HTERT RPE-1 (cell line): Measurements from ENCODE around the gene MFAP2.

Source experiments
- in situ Hi-C: fragments of 300-500 bp; cut with MboI; formaldehyde crosslinking; loops from 4 replicates; pipeline ENCODE4 v1.14.3; 2020; ENCODE audit warnings: low sequenced_read_pairs

The MFAP2 gene

DNA sequence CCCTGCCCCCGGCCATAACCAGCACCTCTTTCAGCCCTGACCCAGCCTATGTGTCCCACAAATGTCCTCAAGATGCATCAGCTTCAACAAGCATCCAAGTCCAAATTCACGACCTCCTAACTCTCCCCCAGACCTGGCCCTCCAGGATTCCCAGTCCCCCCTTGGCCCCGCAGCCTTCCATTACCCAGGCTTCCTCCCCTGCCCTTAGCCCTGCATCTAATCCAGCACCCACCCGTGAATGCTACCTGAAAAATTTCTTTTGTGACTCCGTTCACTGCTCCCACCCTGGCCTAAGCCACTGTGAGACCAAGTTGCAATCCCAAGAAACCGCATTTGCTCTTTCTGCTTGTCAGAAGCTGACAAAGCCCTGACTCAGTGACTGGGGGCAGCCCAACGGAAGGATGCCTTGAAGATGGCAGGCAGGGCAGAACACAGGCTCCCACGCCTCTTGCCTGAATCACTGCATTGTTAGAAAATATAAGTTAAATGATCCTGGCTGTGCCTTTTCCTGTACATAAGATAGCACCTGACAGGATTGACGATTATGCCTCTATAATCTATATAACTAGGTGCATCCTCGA is 939 bp upstream of the MFAP2 start:
- in situ Hi-C loops, result no loop called here

DNA sequence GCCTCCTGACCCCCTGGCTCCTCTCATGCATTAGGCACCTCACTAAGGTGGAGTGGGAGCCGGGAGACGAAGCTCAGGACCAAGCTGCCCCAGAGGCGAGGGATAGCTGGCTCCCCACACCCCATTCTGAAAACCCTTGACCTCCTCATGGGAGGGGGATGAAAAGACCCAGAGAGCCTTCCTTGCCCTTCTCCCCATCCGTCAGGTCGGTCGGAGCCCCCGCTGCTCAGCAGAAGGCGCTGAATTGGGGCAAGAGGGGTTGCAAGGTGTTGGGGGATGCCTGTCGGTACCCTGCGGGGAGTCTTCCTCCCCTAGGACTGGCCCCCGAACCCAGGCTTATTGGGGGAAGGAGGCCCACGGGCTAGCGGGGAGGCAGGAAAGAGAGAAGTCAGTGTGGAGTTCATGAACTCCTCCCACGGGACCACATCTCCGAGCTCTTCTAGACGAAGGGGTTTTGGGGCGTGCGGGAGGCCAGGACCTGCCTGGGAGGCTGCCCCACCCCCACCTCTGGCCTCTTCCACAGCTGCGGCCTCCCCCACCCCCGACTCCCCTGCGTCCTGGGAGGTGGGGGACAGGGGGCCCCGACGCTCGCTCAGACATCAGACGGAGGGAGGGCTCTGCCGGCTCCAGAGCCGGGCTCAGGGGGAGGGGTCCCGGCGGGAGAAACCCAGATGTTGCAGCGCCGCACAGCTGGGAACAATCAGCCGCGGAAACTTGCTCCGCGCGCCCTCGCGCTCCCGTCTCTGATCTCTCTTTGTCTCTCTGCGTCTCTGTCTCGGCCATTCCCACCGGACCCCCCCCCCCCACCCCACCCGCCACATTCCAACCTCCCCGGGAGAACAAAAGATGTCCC is 719 bp downstream of the MFAP2 start:
- in situ Hi-C loops, result no loop called here

- in situ Hi-C loops, result no loop called here
Observed at GRCh38 chr1:16978567-16979474, 1.6 kb downstream of the MFAP2 start.

DNA sequence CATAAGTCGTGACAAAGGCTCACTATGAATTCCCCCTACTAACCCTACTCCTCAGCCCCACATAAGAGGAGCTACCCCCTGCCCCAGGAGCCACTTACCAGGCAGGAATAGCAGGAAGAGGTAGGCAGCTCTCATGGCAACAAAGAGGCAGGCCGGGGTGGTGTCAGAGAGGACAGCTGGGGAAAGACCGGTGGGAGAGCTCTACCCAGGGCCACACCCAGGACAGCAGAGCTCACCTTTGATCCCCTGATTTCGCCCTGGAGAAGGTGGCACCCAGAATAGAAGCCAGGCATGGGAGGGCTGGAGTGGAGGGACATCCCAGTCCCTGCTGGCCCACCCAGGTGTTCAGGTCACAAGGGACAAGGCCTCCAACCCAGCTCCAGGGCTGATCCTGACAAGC is 2.3 kb downstream of the MFAP2 start:
- in situ Hi-C loops, result no loop called here

DNA sequence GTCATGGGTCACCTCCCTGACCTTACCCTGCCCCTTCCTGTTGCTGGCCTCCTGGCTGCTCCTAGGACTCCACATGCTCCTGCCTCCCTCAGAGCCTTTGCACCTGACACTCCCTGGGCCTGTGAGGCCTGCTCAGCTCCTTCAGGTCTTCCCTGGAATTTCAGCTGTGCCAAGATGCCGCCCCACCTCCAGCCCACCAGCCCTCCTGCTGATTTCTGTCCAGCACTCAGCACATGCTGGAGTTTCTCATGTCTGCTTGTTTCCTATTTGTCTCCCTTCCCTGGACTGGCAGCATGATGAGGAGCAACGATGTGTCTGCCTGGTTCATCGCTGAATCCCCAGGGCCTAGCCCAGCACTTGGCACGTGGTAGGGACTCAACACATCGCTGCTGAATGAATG is 3.0 kb downstream of the MFAP2 start:
- in situ Hi-C loops, result no loop called here

DNA sequence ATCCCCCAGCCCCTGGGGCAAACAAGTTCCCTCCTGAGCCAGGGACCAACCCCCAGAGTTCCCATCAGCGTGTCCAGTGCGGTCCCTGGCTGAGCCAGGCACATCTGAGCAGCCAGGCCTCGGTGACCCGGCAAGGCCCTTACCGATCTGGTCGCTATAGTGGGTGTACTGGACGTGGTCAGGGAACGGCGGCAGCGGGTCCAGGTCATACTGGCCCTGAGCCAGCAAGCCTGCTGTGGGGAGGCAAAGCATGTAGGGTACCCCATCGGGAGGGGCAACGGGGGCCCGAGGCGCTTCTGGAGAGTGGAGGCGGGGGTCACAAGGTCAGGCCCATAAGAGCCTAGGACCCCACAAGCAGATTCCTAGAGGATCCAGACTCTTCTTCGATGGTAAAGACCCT is 3.5 kb downstream of the MFAP2 start:
- in situ Hi-C loops, result no loop called here

DNA sequence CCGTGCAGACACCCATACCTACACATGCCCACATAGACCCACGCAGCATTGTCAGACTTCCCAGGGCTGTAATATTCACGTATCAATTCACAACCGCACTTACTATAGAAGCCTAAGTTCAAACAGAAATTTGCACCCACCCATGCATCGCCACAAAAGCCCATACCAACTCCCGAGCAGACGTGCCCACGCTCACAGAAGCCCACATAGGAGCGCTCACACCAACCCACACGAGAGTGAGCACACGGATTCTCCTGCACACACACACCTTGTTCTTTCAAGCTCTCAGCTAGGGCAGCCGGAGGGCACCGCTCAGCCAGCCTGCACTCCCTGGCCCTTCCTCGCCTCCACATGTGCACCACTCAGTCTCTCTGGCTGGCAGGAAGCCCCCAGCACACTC is 4.6 kb downstream of the MFAP2 start:
- in situ Hi-C loops, result no loop called here

- in situ Hi-C loops, result no loop called here
Observed at GRCh38 chr1:16975211-16975610, 5.2 kb downstream of the MFAP2 start.

DNA sequence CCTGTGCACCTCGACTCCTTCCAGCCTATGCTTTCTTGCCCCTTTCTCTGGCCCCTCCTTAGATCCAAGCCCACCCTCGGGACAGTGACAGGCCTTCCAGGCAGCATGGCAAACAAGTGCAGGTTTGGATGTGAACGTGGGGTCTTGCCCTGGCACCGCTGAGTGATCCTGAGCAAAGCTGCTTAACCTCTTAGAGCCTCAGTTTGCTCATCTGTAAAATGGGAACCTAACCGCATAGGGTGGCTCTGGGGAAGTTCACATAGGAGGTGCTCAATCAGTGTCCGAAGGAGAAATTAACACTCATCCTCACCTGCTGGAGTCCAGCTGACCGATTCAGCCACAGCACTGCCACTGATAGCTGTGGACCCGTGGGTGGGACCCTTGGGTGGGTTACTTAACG is 7.2 kb downstream of the MFAP2 start:
- in situ Hi-C loops, result no loop called here

DNA sequence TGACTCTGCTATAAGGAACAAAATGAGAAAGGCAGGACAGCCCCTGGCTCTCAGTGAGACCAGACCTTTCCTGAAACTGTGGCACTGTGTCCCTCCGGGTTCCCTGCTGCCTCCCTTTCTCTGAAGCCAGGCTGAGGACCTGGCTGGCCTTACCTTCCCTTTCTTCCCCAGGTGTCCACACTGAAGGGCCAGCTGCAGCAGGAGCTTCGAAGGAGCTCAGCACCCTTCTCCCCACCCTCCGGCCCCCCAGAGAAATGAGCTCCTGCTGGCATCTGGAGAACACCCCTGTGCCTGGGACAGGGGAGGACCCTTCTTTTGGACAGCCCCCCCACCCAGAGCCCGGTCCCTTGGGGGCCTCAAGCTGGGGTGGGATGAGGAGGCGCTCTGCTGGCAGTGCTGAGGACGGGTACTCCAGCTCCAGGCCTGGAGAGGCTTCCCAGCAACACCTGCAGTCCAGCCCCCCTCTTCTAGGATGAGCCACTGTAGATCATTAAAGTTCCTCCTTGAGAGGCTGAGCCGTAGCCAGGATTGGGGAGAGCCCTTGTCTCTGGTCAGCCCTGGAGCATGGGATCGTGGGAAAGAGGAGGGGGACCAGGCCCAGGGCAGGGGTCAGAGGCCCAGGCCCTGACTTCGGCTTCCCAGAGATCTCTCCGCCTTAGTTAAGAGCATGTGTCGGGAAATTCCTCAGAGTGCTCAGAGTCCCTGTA is 8.1 kb downstream of the MFAP2 start:
- in situ Hi-C loops, result no loop called here

- in situ Hi-C loops, result no loop called here
Observed at GRCh38 chr1:16971341-16972188, 8.9 kb downstream of the MFAP2 start.

DNA sequence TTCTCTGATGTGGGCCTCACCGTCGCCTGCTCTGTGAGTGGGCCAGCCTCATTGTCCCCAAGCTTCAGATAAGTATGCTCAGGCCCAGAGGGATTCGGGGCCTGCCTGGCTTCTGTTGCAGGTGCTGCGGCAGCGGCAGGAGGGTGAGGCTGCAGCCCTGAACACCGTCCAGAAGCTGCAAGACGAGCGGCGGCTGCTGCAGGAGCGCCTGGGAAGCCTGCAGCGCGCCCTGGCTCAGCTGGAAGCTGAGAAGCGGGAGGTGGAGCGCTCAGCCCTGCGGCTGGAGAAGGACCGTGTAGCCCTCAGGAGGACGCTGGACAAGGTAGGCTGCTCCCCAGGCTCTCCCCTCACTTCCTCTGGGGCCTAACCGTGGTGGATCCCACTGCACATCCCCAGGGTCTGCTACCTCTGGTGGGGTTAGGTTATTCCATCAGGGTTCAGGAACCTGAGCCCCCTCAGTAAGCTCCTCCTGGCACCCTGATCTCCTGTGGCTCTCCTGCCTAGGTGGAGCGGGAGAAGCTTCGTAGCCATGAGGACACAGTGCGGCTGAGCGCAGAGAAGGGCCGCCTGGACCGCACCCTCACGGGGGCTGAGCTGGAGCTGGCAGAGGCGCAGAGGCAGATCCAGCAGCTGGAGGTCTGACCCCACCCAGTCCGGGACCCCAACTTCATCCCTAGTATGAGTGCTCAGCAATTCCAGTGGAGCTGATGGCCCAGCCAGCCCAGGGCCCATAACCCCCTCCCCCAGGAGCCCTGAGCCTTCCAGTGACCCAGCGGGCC is 10.1 kb downstream of the MFAP2 start:
- in situ Hi-C loops, result no loop called here

DNA sequence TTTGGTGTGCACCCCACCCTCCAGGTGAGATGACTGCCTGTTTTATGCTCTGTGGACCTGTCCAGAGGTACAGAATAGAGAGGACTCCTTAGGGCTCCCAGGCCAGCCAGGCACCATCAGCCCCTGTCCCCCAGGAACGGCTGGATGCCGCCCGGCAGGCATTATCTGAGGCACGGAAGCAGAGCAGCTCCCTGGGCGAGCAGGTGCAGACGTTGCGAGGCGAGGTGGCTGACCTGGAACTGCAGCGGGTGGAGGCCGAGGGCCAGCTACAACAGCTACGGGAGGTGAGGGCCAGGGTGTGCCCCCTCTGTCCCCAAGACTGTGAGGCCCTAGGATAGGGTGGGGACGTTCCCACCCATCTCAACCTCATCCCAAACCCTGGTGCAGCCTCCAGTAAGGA is 10.8 kb downstream of the MFAP2 start:
- in situ Hi-C loops, result no loop called here

DNA sequence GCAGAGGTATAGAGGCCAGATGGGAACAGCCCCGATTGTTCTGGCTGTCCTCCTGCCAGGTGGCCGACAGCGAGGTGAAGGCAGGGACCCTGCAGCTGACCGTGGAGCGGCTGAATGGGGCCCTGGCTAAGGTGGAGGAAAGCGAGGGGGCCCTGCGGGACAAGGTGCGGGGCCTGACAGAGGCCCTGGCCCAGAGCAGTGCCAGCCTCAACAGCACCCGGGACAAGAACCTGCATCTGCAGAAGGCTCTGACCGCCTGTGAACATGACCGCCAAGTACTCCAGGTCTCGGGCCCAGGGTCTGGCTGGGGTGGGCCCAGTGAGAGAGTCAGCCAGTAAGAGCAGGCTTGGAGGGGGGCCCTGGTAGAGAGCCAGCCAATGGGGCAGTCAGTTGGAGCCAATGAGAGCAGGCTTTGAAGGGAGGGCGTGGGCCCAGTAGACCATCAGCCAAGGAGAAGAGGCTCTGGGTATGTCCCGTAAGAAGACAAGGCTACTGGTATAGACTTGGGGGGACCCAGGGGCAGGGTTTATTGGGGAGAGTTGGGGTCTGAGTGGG is 11.3 kb downstream of the MFAP2 start:
- in situ Hi-C loops, result no loop called here

GRCh38 chr1:16968372-16968771 is 12.0 kb downstream of the MFAP2 start:
- in situ Hi-C loops, result no loop called here

DNA sequence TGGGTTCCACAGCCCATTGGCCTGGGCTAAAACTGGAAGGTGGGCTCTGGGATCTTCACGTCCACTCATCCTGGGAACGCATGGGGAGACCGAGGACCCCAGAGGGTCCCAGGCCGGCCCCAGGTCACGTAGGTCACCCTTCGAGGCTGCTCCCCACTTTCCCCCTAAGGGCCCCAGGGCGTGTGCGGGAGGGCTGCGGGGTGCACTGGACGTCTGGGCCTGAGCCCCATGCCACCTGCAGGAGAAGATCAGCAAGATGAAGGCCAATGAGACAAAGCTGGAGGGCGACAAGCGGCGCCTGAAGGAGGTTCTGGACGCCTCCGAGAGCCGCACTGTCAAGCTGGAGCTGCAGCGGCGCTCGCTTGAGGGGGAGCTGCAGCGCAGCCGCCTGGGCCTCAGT is 12.5 kb downstream of the MFAP2 start:
- in situ Hi-C loops, result no loop called here

GRCh38 chr1:16967095-16967575 is 13.3 kb downstream of the MFAP2 start:
- in situ Hi-C loops, result no loop called here

- in situ Hi-C loops, result no loop called here
Observed at GRCh38 chr1:16966282-16966681, 14.1 kb downstream of the MFAP2 start.

DNA sequence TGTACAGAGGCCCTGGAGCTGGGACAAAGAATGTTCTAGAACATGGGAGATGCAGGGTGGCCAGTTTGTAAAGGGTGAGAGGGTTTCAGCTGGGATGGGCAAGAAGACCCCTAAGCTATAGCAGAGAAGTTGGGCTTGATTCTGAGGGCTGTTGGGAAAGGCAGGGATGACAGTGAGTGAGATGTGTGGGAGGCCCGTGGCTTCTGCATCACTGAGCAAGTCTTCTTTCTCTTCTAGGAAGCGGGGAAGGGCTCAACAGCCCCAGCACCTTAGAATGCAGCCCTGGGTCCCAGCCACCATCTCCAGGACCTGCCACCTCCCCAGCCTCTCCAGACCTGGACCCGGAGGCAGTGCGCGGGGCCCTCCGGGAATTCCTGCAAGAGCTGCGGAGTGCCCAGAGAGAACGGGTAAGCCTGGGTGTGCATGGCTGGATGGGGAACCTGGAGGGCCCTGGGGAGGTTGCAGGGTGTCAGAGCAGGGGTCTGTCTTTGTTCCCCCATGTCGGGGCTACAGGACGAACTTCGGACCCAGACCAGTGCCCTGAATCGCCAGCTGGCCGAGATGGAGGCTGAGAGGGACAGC is 14.8 kb downstream of the MFAP2 start:
- in situ Hi-C loops, result no loop called here
